HepG2 (cell line): ENCODE measurements around the gene RPS5. TPM values are rescaled to one million over a fixed set of nuclear protein-coding genes. Genes with fewer than 3 reads are reported as not detected.

Experiments
- AHR ChIP-seq: IDR thresholded peaks from 2 replicates; pipeline ENCODE4 v1.6.1; 2018; ENCODE audit warnings: missing genetic modification reagents, missing compliant biosample characterization
- HDAC1 ChIP-seq: sonication (generic); formaldehyde crosslinking; IDR thresholded peaks from 2 replicates; pipeline ENCODE4 v1.5.1; 2020; ENCODE audit warnings: mild to moderate bottlenecking, missing genetic modification reagents
- HOXD1 ChIP-seq: sonication (generic); formaldehyde crosslinking; IDR thresholded peaks from 2 replicates; pipeline ENCODE4 v1.5.0; 2020; ENCODE audit warnings: missing genetic modification reagents
- KLF13 ChIP-seq: sonication (generic); formaldehyde crosslinking; IDR thresholded peaks from 2 replicates; pipeline ENCODE4 v1.4.0; 2020; ENCODE audit warnings: mild to moderate bottlenecking, missing genetic modification reagents
- KLF6 ChIP-seq: IDR thresholded peaks from 2 replicates; pipeline ENCODE4 v1.8.0; 2016; ENCODE audit warnings: missing biosample characterization, missing genetic modification reagents
- NCOA5 ChIP-seq: sonication (generic); formaldehyde crosslinking; IDR thresholded peaks from 2 replicates; pipeline ENCODE4 v1.4.0; 2020; ENCODE audit warnings: missing genetic modification reagents
- POGZ ChIP-seq: sonication (generic); formaldehyde crosslinking; IDR thresholded peaks from 2 replicates; pipeline ENCODE4 v1.4.0; 2020; ENCODE audit warnings: mild to moderate bottlenecking, missing genetic modification reagents
- RXRA ChIP-seq: sonication (generic); formaldehyde crosslinking; IDR thresholded peaks from 2 replicates; pipeline ENCODE4 v1.5.1; 2020; ENCODE audit warnings: missing genetic modification reagents
- SNRNP70 ChIP-seq: fragments of 200-400 bp; formaldehyde crosslinking; IDR thresholded peaks from 2 replicates; pipeline ENCODE4 v1.6.1; 2017; ENCODE audit warnings: mild to moderate bottlenecking, low read depth, low read length, moderate library complexity
- STAG1 ChIP-seq: sonication (generic); formaldehyde crosslinking; IDR thresholded peaks from 2 replicates; pipeline ENCODE4 v1.4.0; 2020; ENCODE audit warnings: missing genetic modification reagents
- YEATS2 ChIP-seq: sonication (generic); formaldehyde crosslinking; IDR thresholded peaks from 2 replicates; pipeline ENCODE4 v1.4.0; 2020; ENCODE audit warnings: missing genetic modification reagents, borderline replicate concordance
- ZBTB21 ChIP-seq: sonication (generic); formaldehyde crosslinking; IDR thresholded peaks from 2 replicates; pipeline ENCODE4 v1.4.0; 2020; ENCODE audit warnings: missing genetic modification reagents
- ZNF713 ChIP-seq: sonication (generic); formaldehyde crosslinking; IDR thresholded peaks from 2 replicates; pipeline ENCODE4 v1.4.0; 2020; ENCODE audit warnings: mild to moderate bottlenecking, missing genetic modification reagents
- polyA plus RNA-seq, 8 experiments: library from polyadenylated mRNA; depleted of rRNA in 3 of 8; stranded (reverse) in 7 of 8; unstranded in 1 of 8; fragments of >200 nt; fragmentation: Illumina TruSeq in 4 of 8; extraction: Trizol in 4 of 8; gene quantifications; 2 replicates each; pipeline versions ENCODE4 v1.2.1 to v1.2.3, GENCODE V29; 2011 to 2016; ENCODE audit warnings: low read depth in 4 of 8, missing spikeins in 1 of 8, mixed read lengths in 1 of 8; ENCODE audit not compliant: insufficient read depth in 1 of 8
- total RNA-seq, 5 experiments: library from RNA; depleted of rRNA; stranded (reverse); fragments of >200 nt; fragmentation: Illumina TruSeq; extraction: Trizol; gene quantifications; 2 replicates each; pipeline ENCODE4 v1.2.3, GENCODE V29; 2016; ENCODE audit warnings: low read depth in 1 of 5
- TF ChIP-seq, protein P1 (sequence below): sonication (generic); formaldehyde crosslinking; IDR thresholded peaks from 2 replicates; pipeline ENCODE4 v1.4.0; 2020; ENCODE audit warnings: missing genetic modification reagents
- TF ChIP-seq, protein P2 (sequence below): sonication (generic); formaldehyde crosslinking; IDR thresholded peaks from 2 replicates; pipeline ENCODE4 v1.5.0; 2020; ENCODE audit warnings: missing genetic modification reagents
- TF ChIP-seq, protein P3 (sequence below): sonication (generic); formaldehyde crosslinking; IDR thresholded peaks from 2 replicates; pipeline ENCODE4 v1.4.0; 2020; ENCODE audit warnings: missing genetic modification reagents, borderline replicate concordance
- TF ChIP-seq, protein P4 (sequence below): sonication (generic); formaldehyde crosslinking; IDR thresholded peaks from 2 replicates; pipeline ENCODE4 v1.4.0; 2020; ENCODE audit warnings: missing genetic modification reagents, mild to moderate bottlenecking, borderline replicate concordance

RPS5 gene
- total and polyA plus RNA-seq, 2 of the 13 experiments (the other 11 are each of a cell fraction or from before 2014, with no cell fraction given) = 1,544 to 4,408 TPM

DNA sequence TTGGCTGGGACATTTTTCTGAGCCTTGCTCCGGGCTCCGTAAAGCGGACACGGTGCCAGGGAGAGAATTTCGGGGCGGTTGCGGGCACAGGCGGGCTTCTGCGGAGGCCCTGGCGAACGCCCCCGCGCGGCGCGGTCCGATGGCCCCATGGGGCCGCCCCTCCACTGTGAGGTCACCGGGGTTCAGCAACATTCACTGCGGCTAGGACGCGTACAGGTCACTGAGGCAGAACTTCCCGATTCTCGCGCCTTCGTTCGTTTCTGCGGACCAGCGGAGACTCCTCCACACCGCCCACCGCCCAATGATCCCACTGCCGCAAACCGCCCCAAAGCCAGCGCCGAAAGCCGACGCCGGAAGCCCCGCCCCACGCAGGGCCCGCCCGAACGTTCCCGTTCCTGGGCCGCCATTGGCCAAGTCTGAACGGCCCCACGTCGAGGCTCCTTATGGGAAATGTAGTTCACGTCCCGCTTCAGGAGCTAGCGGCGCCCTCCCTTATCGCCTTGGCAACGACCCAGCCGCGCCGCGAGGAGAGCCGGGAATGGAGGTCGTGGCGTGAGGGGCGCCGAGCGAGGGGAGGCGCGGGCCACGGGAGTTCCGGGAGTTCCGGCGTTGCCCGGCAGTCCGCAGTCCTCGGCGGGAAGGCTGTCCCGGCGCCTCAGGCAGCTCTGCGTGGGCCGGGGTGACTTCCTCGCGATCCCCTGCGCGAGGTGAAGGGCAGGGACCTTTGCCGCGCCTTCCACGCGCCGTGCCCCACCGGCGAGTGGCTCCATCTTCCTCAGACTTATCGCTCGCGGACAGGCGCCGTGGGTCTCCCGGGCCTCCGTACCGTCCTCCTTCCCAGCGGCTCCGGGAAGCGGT is 21.3 kb downstream of the RPS5 start, which contains the start of gene ZNF584 (continued):
- TF ChIP-seq, protein P1, sequence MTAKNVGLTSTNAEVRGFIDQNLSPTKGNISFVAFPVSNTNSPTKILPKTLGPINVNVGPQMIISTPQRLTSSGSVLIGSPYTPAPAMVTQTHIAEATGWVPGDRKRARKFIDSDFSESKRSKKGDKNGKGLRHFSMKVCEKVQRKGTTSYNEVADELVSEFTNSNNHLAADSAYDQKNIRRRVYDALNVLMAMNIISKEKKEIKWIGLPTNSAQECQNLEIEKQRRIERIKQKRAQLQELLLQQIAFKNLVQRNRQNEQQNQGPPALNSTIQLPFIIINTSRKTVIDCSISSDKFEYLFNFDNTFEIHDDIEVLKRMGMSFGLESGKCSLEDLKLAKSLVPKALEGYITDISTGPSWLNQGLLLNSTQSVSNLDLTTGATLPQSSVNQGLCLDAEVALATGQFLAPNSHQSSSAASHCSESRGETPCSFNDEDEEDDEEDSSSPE = 0 out of 2 replicates have a peak, but pooled peaks have one; percentile 72
- TF ChIP-seq POGZ (CRISPR knock-in tag) (no peak), KLF13 (CRISPR knock-in tag) (no peak), RXRA (peak; percentile 23; the same call in 1 of the 2 replicates), ZNF713 (CRISPR knock-in tag) (peak; percentile 61; the same call in 1 of the 2 replicates), KLF6 (CRISPR knock-in tag) (no peak), SNRNP70 (no peak), ZBTB21 (CRISPR knock-in tag) (no peak), HOXD1 (no peak), NCOA5 (CRISPR knock-in tag) (no peak), YEATS2 (CRISPR knock-in tag) (peak; percentile 43; the same call in 1 of the 2 replicates), AHR (CRISPR knock-in tag) (0 out of 2 replicates have a peak, but pooled peaks have one; percentile 11), HDAC1 (peak; percentile 93), STAG1 (CRISPR knock-in tag) (no peak)
- TF ChIP-seq, protein P2, sequence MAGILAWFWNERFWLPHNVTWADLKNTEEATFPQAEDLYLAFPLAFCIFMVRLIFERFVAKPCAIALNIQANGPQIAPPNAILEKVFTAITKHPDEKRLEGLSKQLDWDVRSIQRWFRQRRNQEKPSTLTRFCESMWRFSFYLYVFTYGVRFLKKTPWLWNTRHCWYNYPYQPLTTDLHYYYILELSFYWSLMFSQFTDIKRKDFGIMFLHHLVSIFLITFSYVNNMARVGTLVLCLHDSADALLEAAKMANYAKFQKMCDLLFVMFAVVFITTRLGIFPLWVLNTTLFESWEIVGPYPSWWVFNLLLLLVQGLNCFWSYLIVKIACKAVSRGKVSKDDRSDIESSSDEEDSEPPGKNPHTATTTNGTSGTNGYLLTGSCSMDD (CRISPR knock-in tag) = no peak
- TF ChIP-seq, protein P3, sequence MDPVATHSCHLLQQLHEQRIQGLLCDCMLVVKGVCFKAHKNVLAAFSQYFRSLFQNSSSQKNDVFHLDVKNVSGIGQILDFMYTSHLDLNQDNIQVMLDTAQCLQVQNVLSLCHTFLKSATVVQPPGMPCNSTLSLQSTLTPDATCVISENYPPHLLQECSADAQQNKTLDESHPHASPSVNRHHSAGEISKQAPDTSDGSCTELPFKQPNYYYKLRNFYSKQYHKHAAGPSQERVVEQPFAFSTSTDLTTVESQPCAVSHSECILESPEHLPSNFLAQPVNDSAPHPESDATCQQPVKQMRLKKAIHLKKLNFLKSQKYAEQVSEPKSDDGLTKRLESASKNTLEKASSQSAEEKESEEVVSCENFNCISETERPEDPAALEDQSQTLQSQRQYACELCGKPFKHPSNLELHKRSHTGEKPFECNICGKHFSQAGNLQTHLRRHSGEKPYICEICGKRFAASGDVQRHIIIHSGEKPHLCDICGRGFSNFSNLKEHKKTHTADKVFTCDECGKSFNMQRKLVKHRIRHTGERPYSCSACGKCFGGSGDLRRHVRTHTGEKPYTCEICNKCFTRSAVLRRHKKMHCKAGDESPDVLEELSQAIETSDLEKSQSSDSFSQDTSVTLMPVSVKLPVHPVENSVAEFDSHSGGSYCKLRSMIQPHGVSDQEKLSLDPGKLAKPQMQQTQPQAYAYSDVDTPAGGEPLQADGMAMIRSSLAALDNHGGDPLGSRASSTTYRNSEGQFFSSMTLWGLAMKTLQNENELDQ (CRISPR knock-in tag) = no peak
- TF ChIP-seq, protein P4, sequence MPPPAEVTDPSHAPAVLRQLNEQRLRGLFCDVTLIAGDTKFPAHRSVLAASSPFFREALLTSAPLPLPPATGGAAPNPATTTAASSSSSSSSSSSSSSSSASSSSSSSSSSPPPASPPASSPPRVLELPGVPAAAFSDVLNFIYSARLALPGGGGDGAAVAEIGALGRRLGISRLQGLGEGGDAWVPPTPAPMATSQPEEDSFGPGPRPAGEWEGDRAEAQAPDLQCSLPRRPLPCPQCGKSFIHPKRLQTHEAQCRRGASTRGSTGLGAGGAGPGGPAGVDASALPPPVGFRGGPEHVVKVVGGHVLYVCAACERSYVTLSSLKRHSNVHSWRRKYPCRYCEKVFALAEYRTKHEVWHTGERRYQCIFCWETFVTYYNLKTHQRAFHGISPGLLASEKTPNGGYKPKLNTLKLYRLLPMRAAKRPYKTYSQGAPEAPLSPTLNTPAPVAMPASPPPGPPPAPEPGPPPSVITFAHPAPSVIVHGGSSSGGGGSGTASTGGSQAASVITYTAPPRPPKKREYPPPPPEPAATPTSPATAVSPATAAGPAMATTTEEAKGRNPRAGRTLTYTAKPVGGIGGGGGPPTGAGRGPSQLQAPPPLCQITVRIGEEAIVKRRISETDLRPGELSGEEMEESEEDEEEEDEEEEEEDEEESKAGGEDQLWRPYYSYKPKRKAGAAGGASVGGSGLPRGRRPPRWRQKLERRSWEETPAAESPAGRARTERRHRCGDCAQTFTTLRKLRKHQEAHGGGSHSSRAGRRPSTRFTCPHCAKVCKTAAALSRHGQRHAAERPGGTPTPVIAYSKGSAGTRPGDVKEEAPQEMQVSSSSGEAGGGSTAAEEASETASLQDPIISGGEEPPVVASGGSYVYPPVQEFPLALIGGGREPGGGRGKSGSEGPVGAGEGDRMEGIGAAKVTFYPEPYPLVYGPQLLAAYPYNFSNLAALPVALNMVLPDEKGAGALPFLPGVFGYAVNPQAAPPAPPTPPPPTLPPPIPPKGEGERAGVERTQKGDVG = peak; percentile 79; the same call in 1 of the 2 replicates
